GM12874 (cell line): ENCODE measurements around the gene KCNMB2.

ENCODE experiments used
- CTCF ChIP-seq: IDR thresholded peaks from 2 replicates; pipeline ENCODE4 v1.5.1; 2011; ENCODE audit warnings: low read depth, mild to moderate bottlenecking, control low read depth, low read length, moderate library complexity; ENCODE audit not compliant: insufficient read depth

KCNMB2 gene

DNA sequence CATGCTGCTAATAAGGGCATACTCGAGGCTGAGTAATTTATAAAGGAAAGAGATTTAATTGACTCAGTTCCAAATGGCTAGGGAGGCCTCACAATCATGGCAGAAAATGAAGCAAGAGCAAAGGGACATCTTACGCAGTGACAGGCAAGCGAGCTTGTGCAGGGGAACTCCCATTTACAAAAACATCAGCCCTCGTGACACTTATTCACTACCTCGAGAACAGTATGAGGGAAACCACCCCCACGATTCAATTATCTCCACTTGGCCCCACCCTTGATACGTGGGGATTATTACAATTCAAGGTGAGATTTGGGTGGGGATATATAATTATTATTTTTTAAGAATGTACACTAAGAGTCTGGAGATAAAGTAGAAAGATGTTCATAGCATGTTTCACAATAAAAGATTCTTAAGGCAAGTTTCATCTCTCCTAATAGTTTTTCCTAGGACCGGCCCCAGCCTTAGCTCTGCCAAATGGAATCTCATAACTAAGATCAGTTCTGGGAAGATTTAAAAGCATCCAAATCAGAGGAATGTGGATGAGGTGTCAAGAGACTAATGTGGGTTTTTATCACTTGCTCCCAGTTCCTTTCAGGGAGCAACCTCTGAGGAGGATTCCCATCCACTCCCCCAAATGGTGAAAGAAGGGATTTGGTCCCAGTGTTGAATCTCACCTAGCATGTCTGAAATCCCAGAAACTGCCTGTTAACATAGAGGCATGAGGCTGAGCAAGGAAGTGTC, 314.4 kb downstream of the KCNMB2 start:
- TF ChIP-seq CTCF: no peak

GRCh38 chr3:178851564-178851963, 315.3 kb downstream of the KCNMB2 start:
- no peak for TF ChIP-seq CTCF

DNA sequence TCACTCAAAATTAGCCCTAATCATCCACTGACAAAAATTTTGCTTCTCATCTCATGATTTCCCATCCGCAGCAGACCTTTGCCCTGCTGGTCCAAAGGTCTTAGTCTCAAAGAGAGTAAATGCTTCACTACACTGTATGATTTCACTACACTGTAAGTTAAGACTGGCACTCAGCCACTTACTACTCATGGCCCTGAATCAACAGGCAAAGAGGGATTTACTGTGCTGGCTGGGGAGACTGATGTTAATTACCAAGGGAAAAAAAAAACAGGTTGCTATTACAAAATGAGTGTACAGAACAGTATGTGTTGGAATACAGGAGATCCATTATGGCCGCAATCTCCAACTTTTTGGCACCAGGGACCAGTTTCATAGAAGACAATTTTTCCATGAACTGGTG, 320.6 kb downstream of the KCNMB2 start:
- TF ChIP-seq CTCF: no peak

DNA sequence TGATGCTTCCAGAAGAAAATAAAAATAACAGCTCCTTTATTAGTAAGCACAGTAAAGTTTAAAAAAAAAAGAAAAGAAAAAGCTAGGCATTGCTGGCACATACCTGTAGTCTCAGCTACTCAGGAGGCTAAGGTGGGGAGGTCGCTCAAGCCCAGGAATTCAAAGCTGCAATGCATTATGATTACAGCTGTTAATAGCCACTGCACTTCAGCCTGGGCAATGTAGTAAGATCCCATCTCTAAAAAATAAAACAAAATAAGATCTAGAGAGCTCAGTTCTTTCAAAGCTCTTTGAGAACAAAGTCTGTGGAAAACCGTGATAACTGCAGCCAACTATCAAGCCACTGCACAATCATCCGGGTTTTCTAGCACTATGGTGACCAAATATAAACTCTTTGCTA, 323.1 kb downstream of the KCNMB2 start:
- TF ChIP-seq CTCF: no peak

DNA sequence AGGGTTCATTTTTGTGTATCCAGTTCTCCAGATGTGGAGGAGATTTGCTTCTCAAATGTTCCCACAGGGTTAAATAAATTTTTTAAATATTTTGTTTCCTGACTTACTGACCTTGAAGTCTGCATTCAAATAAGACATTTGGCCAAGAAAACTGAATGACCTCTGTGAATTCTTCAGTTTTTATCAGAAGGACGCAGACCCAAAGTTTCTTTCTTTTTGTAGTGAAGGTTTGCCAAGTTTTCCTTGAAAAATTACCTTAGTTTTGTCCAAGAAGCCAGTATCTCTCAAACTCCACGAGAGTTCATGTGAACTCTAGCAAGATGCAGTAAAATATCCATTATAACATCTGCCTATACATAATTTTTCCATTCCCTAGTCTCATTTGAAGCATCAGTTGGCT, 332.4 kb downstream of the KCNMB2 start:
- no peak for TF ChIP-seq CTCF

GRCh38 chr3:178870085-178870484, 333.8 kb downstream of the KCNMB2 start:
- TF ChIP-seq CTCF: no peak

DNA sequence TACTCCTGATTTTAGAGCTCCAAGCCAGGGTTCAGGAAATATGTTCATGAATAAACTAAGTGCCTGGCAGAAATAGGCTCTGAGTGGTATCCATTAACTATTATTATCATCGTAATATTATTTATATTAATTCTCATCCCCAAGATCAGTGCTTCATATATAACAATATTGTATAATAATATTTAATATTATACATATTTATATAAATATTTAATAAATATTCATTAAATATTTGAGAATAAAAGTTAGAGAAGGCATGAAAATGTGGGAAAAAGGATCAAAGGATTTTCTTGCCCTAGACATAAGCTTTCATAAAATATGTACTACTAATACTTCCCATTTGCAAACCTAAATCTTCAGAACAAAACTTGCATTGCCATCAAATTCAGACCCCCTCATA, 338.9 kb downstream of the KCNMB2 start:
- TF ChIP-seq CTCF: no peak
